Cardiac muscle cell (in vitro differentiated cells and primary cell): ENCODE results near the gene KRT8. TPM values are rescaled to one million over a fixed set of nuclear protein-coding genes. Genes with fewer than 3 reads are reported as not detected.

Source experiments
- DNase-seq, 2 donors: peaks; one replicate each; pipeline versions ENCODE4 v3.0.0 to v3.0.0-alpha.2; 2010 to 2017; ENCODE audit warnings: low read depth in 1 of 2, low spot score in 1 of 2
- H3K27ac ChIP-seq: fragments of 200-600 bp; sonication (generic); 2 replicates; pipeline ENCODE4 v1.5.1; 2016
- H3K27me3 ChIP-seq: fragments of 200-600 bp; sonication (generic); 2 replicates; pipeline ENCODE4 v1.6.0; 2016; ENCODE audit warnings: control low read depth
- H3K36me3 ChIP-seq: fragments of 200-600 bp; sonication (generic); 2 replicates; pipeline ENCODE4 v1.5.1; 2016; ENCODE audit warnings: control low read depth
- H3K4me1 ChIP-seq: fragments of 200-600 bp; sonication (generic); 2 replicates; pipeline ENCODE4 v1.8.1; 2017; ENCODE audit warnings: low read depth, mild to moderate bottlenecking, mixed run types
- H3K4me3 ChIP-seq: fragments of 200-600 bp; sonication (generic); 2 replicates; pipeline ENCODE4 v1.5.1; 2016; ENCODE audit warnings: mild to moderate bottlenecking
- H3K9me3 ChIP-seq: fragments of 200-600 bp; sonication (generic); 2 replicates; pipeline ENCODE4 v1.5.1; 2017; ENCODE audit warnings: low read depth, mild to moderate bottlenecking, control low read depth
- CTCF ChIP-seq: IDR thresholded peaks from 2 replicates; pipeline ENCODE4 v1.5.1; 2012; ENCODE audit warnings: low read depth, mild to moderate bottlenecking, low read length
- polyA plus RNA-seq: library from polyadenylated mRNA; unstranded; fragments of >200 nt; fragmentation: Nextera tagmentation; extraction: Ambion mirVana; gene quantifications from 2 replicates; pipeline ENCODE4 v1.2.1, GENCODE V29; 2016
- total RNA-seq: library from RNA; depleted of rRNA; stranded (reverse); fragments of >200 nt; gene quantifications from 2 replicates; pipeline ENCODE4 v1.2.3, GENCODE V29; 2016

Gene KRT8
- total and polyA plus RNA-seq, 2 experiments from 2014 or later = 480 to 1,480 TPM

GRCh38 chr12:52865090-52865944, 39.6 kb downstream of the KRT8 start:
- no peak overlapping the region for H3K4me3 ChIP-seq
- H3K27ac ChIP-seq = no peak overlapping the region
- H3K4me1 ChIP-seq = no peaks in the 10 kb centered on the region
- peak; percentile 91 for TF ChIP-seq CTCF
- peak; percentile 83 to 84 for DNase-seq
- no peaks in the 10 kb centered on the region for H3K27me3 ChIP-seq
- H3K36me3 ChIP-seq = no peaks in the 10 kb centered on the region
- no peaks in the 10 kb centered on the region for H3K9me3 ChIP-seq

- H3K9me3 ChIP-seq = no peaks in the 10 kb centered on the region
- no peaks in the 10 kb centered on the region for H3K27me3 ChIP-seq
- H3K27ac ChIP-seq = no peak overlapping the region
- H3K4me3 ChIP-seq = no peak overlapping the region
- no peaks in the 10 kb centered on the region for H3K4me1 ChIP-seq
- TF ChIP-seq CTCF = no peak
- no peaks in the 10 kb centered on the region for H3K36me3 ChIP-seq
- no peak for DNase-seq
Observed at GRCh38 chr12:52862023-52862422, 42.9 kb downstream of the KRT8 start.

DNA sequence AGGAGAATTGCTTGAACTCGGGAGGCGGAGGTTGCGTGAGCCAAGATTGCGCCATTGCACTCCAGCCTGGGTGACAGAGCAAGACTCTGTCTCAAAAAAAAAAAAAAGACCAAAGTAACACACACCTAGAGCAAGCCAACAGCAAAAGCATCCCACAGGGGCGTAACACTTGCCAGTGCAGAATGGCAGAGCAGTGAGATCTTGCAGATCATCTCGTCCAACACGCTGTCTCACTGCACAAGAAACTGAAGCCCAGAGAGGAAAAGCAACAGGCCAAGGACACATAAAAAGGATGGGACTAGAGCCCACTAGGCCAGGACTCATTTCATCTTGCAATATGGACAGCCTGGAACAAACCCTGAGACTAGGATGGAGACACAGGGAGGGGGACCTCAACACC, 43.4 kb downstream of the KRT8 start:
- Histone ChIP-seq H3K4me3 (no peak overlapping the region), H3K27ac (no peak overlapping the region), H3K27me3 (no peaks in the 10 kb centered on the region), H3K36me3 (no peaks in the 10 kb centered on the region), H3K4me1 (no peaks in the 10 kb centered on the region), H3K9me3 (no peaks in the 10 kb centered on the region)
- no peak for TF ChIP-seq CTCF
- no peak for DNase-seq

DNA sequence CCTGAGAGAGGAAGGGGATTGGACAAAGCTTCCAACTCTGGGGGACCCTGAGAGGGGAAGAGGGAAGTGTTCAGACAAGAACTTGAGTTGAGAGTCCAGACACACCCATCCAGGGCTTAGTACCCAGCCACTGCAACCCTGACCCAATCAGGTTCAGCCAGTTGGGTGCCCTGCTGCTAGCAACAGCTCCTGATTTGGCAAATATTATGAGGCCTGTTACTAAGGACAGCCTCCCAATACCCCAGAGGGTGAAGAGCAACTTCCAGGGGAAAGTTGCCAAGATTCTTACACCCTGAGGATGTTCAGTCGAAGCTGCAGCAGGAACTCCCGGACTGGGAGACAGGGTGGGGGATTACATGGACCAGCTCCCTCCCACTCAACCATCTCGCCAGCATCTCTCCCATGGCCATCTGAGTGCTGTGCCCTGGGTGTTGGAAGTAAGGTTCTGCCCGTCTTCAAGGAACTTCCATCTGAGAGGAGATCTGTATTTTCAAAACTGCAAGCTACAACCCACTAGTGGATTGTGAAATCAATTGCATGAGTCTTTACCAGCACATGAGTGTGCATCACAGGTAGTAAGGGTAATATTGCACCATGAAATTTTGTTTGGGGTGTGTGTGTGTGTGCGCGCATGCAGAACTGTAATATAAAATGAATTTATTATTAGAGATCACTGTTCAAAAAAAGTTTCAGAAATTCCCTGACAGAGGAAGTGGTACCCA, 44.6 kb downstream of the KRT8 start:
- Histone ChIP-seq H3K9me3 (no peaks in the 10 kb centered on the region), H3K36me3 (no peaks in the 10 kb centered on the region), H3K27ac (no peak overlapping the region), H3K4me1 (no peaks in the 10 kb centered on the region), H3K27me3 (no peaks in the 10 kb centered on the region), H3K4me3 (no peak overlapping the region)
- DNase-seq = peak in 1 of 2 donors; percentile 86
- no peak for TF ChIP-seq CTCF

GRCh38 chr12:52857500-52857899, 47.4 kb downstream of the KRT8 start:
- H3K4me3 ChIP-seq = no peak overlapping the region
- no peak for TF ChIP-seq CTCF
- DNase-seq = no peak
- no peaks in the 10 kb centered on the region for H3K4me1 ChIP-seq
- no peak overlapping the region for H3K27ac ChIP-seq
- no peaks in the 10 kb centered on the region for H3K36me3 ChIP-seq
- H3K9me3 ChIP-seq = no peaks in the 10 kb centered on the region
- H3K27me3 ChIP-seq = peaks cover 9% of the 10 kb centered on the region
